Peyer's patch (tissue), 4 donors: ENCODE data around the gene VAMP4. TPM values are rescaled to one million over a fixed set of nuclear protein-coding genes. Genes with fewer than 3 reads are reported as not detected.
A peak's percentile ranks its signal among the peaks of the same experiment; 100 is the strongest.

Experiments
- DNase-seq, 3 donors: peaks; one replicate each; pipeline ENCODE4 v3.0.0-alpha.2; 2017 to 2019
- H3K27ac ChIP-seq, 4 donors: fragments of 200-600 bp; sonication (generic); one replicate each; pipeline ENCODE4 v1.5.1; 2016 to 2019
- H3K27me3 ChIP-seq, 2 donors: fragments of 200-600 bp; sonication (generic); one replicate each; pipeline ENCODE4 v1.5.1; 2019
- H3K36me3 ChIP-seq, 3 donors: fragments of 200-600 bp; sonication (generic); one replicate each; pipeline ENCODE4 v1.5.1; 2016 to 2019
- H3K4me1 ChIP-seq, 4 donors: fragments of 200-600 bp; sonication (generic); one replicate each; pipeline ENCODE4 v1.5.1; 2016 to 2019
- H3K4me3 ChIP-seq, 4 donors: fragments of 200-600 bp; sonication (generic); 1 replicate in 3 of 4; 2 replicates in 1 of 4; pipeline ENCODE4 v1.5.1; 2016 to 2019; ENCODE audit warnings: mild to moderate bottlenecking in 1 of 4
- H3K9me3 ChIP-seq, 4 donors: fragments of 200-600 bp; sonication (generic); one replicate each; pipeline ENCODE4 v1.5.1; 2016 to 2019; ENCODE audit warnings: mild to moderate bottlenecking in 1 of 4
- CTCF ChIP-seq, 6 experiments: fragments of 450-650 bp in 4 of 6; fragments of 200-600 bp in 2 of 6; sonication (generic) in 1 of 6; IDR thresholded peaks; one replicate each; pipeline ENCODE4 v1.5.1; 2017 to 2019; ENCODE audit warnings: antibody characterized with exemption in 6 of 6, mild to moderate bottlenecking in 3 of 6, moderate library complexity in 1 of 6
- POLR2A ChIP-seq, 2 donors: fragments of 450-650 bp; IDR thresholded peaks; one replicate each; pipeline ENCODE4 v1.5.1; 2017; ENCODE audit warnings: antibody characterized with exemption in 2 of 2, mild to moderate bottlenecking in 2 of 2, moderate library complexity in 2 of 2
- total RNA-seq, 4 donors: library from RNA; depleted of rRNA; stranded (reverse); fragments of >200 nt; gene quantifications; one replicate each; pipeline ENCODE4 v1.1.0, GENCODE V29; 2016

Gene VAMP4
- total RNA-seq, 4 donors from 2014 or later: 8.0 to 12.1 (median 10.3) TPM

GRCh38 chr1:171785766-171786165, 43.9 kb upstream of the VAMP4 start:
- H3K27me3 ChIP-seq: no peaks in the 10 kb centered on the region

DNA sequence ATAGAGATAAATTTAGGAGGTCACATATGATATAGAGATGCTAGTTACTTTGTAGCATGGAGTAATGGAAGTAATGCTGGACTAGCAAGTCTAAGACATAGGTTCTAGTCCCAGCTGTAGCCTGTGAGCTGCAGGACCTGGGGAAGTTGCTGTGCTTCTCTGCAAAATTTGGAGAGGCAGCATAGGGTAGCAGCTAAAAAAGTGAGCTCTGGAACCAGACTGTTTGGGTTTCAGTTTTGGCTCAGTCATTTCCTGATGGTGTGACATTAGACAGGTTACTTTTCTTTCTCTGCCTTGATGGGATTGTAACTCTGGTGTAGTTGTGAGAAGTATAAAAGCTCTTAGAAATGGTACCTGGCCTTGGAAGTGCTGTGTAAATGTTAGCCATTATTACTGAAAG, 42.9 kb upstream of the VAMP4 start:
- no peak for TF ChIP-seq CTCF (IDR thresholded peaks at IDR 0.05)
- no peak for TF ChIP-seq POLR2A (IDR thresholded peaks at IDR 0.05)
- peaks cover 0 to 60% (median 0%) of the 10 kb centered on the region in 3 donors for H3K36me3 ChIP-seq
- H3K4me1 ChIP-seq: peaks cover 0 to 25% (median 0%) of the 10 kb centered on the region in 4 donors
- H3K27ac ChIP-seq: no peak overlapping the region
- DNase-seq: no peak
- no peaks in the 10 kb centered on the region for H3K27me3 ChIP-seq
- H3K9me3 ChIP-seq: no peaks in the 10 kb centered on the region
- H3K4me3 ChIP-seq: no peak overlapping the region

More at GRCh38 chr1:171785766-171786165, 43.9 kb upstream of the VAMP4 start:
- Histone ChIP-seq H3K4me3 (no peak overlapping the region), H3K4me1 (peaks cover 0 to 19% (median 0%) of the 10 kb centered on the region in 4 donors), H3K9me3 (no peaks in the 10 kb centered on the region), H3K27ac (no peak overlapping the region), H3K36me3 (peaks cover 0 to 69% (median 0%) of the 10 kb centered on the region in 3 donors)
- TF ChIP-seq CTCF (IDR thresholded peaks at IDR 0.05): no peak
- TF ChIP-seq POLR2A (IDR thresholded peaks at IDR 0.05): no peak
- DNase-seq: no peak

DNA sequence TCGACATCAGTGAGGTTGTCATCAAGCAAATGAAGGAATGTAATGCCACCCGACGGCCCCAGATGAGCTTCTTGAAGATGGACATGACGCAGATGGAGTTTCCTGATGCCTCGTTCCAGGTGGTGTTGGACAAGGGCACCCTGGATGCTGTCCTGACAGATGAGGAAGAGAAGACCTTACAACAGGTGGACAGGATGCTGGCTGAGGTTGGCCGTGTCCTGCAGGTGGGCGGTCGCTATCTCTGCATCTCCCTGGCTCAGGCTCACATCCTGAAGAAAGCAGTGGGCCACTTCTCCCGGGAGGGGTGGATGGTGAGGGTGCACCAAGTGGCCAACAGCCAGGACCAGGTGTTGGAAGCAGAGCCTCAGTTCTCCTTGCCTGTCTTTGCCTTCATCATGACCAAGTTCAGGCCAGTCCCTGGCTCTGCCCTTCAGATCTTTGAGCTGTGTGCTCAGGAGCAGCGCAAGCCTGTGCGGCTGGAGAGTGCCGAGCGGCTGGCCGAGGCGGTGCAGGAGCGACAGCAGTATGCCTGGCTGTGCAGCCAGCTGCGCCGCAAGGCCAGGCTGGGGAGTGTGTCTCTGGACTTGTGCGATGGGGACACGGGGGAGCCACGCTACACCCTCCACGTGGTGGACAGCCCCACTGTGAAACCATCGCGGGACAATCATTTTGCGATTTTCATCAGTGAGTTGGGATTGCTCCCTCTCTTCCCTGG, 42.1 kb upstream of the VAMP4 start:
- H3K4me1 ChIP-seq: peaks cover 0 to 25% (median 0%) of the 10 kb centered on the region in 4 donors
- H3K4me3 ChIP-seq: no peak overlapping the region
- TF ChIP-seq CTCF (IDR thresholded peaks at IDR 0.05) (no peak), POLR2A (IDR thresholded peaks at IDR 0.05) (no peak)
- H3K36me3 ChIP-seq: peaks cover 0 to 53% (median 0%) of the 10 kb centered on the region in 3 donors
- H3K9me3 ChIP-seq: no peaks in the 10 kb centered on the region
- DNase-seq: no peak
- no peak overlapping the region for H3K27ac ChIP-seq
- no peaks in the 10 kb centered on the region for H3K27me3 ChIP-seq

- peaks cover 0 to 25% (median 0%) of the 10 kb centered on the region in 4 donors for H3K4me1 ChIP-seq
- TF ChIP-seq CTCF (IDR thresholded peaks at IDR 0.05): peak in 1 of 6 experiments; percentile 29
- peak; percentile 85 to 98 for TF ChIP-seq POLR2A (IDR thresholded peaks at IDR 0.05)
Measured at GRCh38 chr1:171781176-171781875, 39.5 kb upstream of the VAMP4 start, which contains the start of gene METTL13. METTL13 (plus strand) TSS chr1:171781660; CDS start chr1:171781968, 308 bp downstream.

DNA sequence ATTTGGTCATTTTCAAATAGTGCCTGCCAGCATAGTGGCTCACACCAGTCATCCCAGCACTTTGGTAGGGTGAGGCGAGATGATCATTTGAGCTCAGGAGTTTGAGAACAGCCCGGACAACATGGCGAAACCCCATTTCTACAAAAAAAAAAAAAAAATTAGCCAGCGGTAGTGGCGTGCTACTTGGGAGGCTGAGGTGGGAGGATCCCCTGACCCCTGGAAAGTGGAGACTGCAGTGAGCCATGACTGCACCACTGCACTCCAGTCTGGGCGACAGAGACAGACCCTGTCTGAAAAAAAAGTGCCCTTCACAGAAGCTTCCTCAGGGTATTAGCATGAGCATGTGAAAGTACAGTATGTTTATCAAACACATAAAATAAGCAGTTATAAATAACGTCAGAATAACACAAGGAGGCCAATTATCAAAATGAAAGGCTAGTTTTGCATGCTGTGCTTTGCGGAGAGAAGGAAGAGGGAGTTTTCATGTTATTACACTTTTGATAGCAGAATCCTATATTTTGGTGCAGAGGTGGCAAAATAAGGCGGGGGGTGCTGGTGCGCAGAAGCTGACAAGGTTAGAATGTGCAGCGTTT, 38.8 kb upstream of the VAMP4 start:
- no peak for DNase-seq

More at GRCh38 chr1:171781176-171781875, 39.5 kb upstream of the VAMP4 start, which contains the start of gene METTL13:
- Histone ChIP-seq H3K36me3 (peaks cover 0 to 27% (median 0%) of the 10 kb centered on the region in 3 donors), H3K4me3 (peak within 1 kb of the TSS; percentile 54 to 82 (median 76)), H3K27me3 (no peaks in the 10 kb centered on the region), H3K9me3 (no peaks in the 10 kb centered on the region), H3K27ac (peak within 1 kb of the TSS; percentile 84 to 86 (median 85))
- DNase-seq: peak; percentile 98 to 99 (median 99)

More for the DNA sequence above, 38.8 kb upstream of the VAMP4 start:
- Histone ChIP-seq H3K27me3 (no peaks in the 10 kb centered on the region), H3K36me3 (peaks cover 0 to 20% (median 0%) of the 10 kb centered on the region in 3 donors), H3K27ac (peak overlapping the region; percentile 84 to 86 (median 84)), H3K4me1 (peaks cover 0 to 25% (median 0%) of the 10 kb centered on the region in 4 donors), H3K4me3 (peak overlapping the region; percentile 38 to 54 (median 53)), H3K9me3 (no peaks in the 10 kb centered on the region)
- no peak for TF ChIP-seq POLR2A (IDR thresholded peaks at IDR 0.05)
- TF ChIP-seq CTCF (IDR thresholded peaks at IDR 0.05): no peak
